ENCODE data around the gene DOCK11. TPM values are rescaled to one million over a fixed set of nuclear protein-coding genes. Genes with fewer than 3 reads are reported as not detected.

Gene DOCK11
- total RNA-seq, 1 donor from 2014 or later, result 76.2 TPM

GRCh38 chrX:118521435-118521834 lies 25.8 kb downstream of the DOCK11 start:
- Histone ChIP-seq H3K4me3 (no peak overlapping the region), H3K4me1 (peaks cover 25% of the 10 kb centered on the region), H3K27ac (no peak overlapping the region), H3K9me3 (no peaks in the 10 kb centered on the region), H3K27me3 (ENCODE audit: low read depth) (no peaks in the 10 kb centered on the region), H3K36me3 (no peaks in the 10 kb centered on the region)
- TF ChIP-seq CTCF (IDR thresholded peaks at IDR 0.05), result no peak
- no peak for ATAC-seq
- intact Hi-C loops (cut with DNase I), result no loop called here
- DNase-seq, result no peak

- Histone ChIP-seq H3K9me3 (no peaks in the 10 kb centered on the region), H3K27me3 (ENCODE audit: low read depth) (no peaks in the 10 kb centered on the region), H3K4me1 (peaks cover 25% of the 10 kb centered on the region), H3K36me3 (no peaks in the 10 kb centered on the region), H3K27ac (no peak overlapping the region), H3K4me3 (no peak overlapping the region)
- intact Hi-C loops (cut with DNase I), result no loop called here
- no peak for DNase-seq
- ATAC-seq, result peak in 1 of 2 donors; percentile 43
- no peak for TF ChIP-seq CTCF (IDR thresholded peaks at IDR 0.05)
Observed at GRCh38 chrX:118522230-118522926, 26.8 kb downstream of the DOCK11 start.

DNA sequence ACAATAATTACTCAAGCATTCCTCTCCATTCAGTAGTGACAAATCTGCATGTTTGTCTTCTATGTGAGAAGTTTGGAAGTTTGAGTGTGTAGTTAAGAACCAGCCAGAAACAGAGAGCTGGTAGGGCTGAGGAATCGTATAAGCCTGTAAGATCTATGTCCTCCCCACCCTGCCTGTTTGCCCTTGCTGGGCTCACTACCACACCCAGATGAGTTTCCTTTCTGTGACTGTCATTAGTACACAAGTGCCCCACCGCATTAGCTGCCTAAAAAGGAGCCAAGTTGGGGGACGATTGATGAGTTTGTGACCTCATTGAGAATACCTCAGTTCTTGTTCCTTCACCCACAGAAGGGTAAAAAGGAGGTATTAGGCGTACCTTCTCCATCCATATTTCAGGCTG lies 28.3 kb downstream of the DOCK11 start:
- no peak for ATAC-seq
- Histone ChIP-seq H3K4me3 (no peak overlapping the region), H3K4me1 (peaks cover 25% of the 10 kb centered on the region), H3K27ac (no peak overlapping the region), H3K9me3 (no peaks in the 10 kb centered on the region), H3K36me3 (no peaks in the 10 kb centered on the region), H3K27me3 (ENCODE audit: low read depth) (no peaks in the 10 kb centered on the region)
- DNase-seq, result no peak
- intact Hi-C loops (cut with DNase I), result no loop called here
- TF ChIP-seq CTCF (IDR thresholded peaks at IDR 0.05), result no peak

GRCh38 chrX:118524344-118524743 lies 28.7 kb downstream of the DOCK11 start:
- Histone ChIP-seq H3K36me3 (no peaks in the 10 kb centered on the region), H3K27ac (no peak overlapping the region), H3K4me1 (peaks cover 22% of the 10 kb centered on the region), H3K4me3 (no peak overlapping the region), H3K9me3 (no peaks in the 10 kb centered on the region), H3K27me3 (ENCODE audit: low read depth) (no peaks in the 10 kb centered on the region)
- ATAC-seq (no peak), DNase-seq (no peak)
- intact Hi-C loops (cut with DNase I), result no loop called here
- TF ChIP-seq CTCF (IDR thresholded peaks at IDR 0.05), result no peak

GRCh38 chrX:118525174-118525730 lies 29.6 kb downstream of the DOCK11 start:
- no peak overlapping the region for H3K4me3 ChIP-seq
- TF ChIP-seq CTCF (IDR thresholded peaks at IDR 0.05), result no peak
- DNase-seq (no peak), ATAC-seq (no peak)
- no peaks in the 10 kb centered on the region for H3K9me3 ChIP-seq
- H3K36me3 ChIP-seq, result no peaks in the 10 kb centered on the region
- no peaks in the 10 kb centered on the region for H3K27me3 ChIP-seq (ENCODE audit: low read depth)
- intact Hi-C loops (cut with DNase I), result no loop called here
- no peak overlapping the region for H3K27ac ChIP-seq
- H3K4me1 ChIP-seq, result peaks cover 13% of the 10 kb centered on the region
